Tibial nerve (tissue), 4 donors: ENCODE data around the gene COL4A2. TPM values are rescaled to one million over a fixed set of nuclear protein-coding genes. Genes with fewer than 3 reads are reported as not detected.

Experiments used
- DNase-seq, 2 donors: peaks; one replicate each; pipeline ENCODE4 v3.0.0-alpha.2; 2019; ENCODE audit warnings: low spot score in 2 of 2
- H3K27ac ChIP-seq, 4 donors: fragments of 200-600 bp; sonication (generic) in 3 of 4; one replicate each; pipeline ENCODE4 v1.5.1; 2017 to 2019; ENCODE audit warnings: mild to moderate bottlenecking in 1 of 4
- H3K27me3 ChIP-seq, 2 donors: fragments of 200-600 bp; sonication (generic) in 1 of 2; one replicate each; pipeline versions ENCODE4 v1.5.1 to v1.6.0; 2017 to 2019
- H3K36me3 ChIP-seq, 3 donors: fragments of 200-600 bp; sonication (generic); one replicate each; pipeline ENCODE4 v1.5.1; 2018 to 2019
- H3K4me1 ChIP-seq, 4 donors: fragments of 200-600 bp; sonication (generic) in 3 of 4; one replicate each; pipeline ENCODE4 v1.5.1; 2017 to 2019
- H3K4me3 ChIP-seq, 4 donors: fragments of 200-600 bp; sonication (generic) in 3 of 4; one replicate each; pipeline ENCODE4 v1.5.1; 2017 to 2019; ENCODE audit warnings: mild to moderate bottlenecking in 1 of 4, moderate library complexity in 1 of 4
- H3K9me3 ChIP-seq, 4 donors: fragments of 200-600 bp; sonication (generic) in 3 of 4; one replicate each; pipeline ENCODE4 v1.5.1; 2017 to 2019
- CTCF ChIP-seq, 5 experiments: fragments of 200-600 bp in 3 of 5; fragments of 450-650 bp in 2 of 5; sonication (generic) in 3 of 5; IDR thresholded peaks; one replicate each; pipeline ENCODE4 v1.5.1; 2016 to 2019; ENCODE audit warnings: antibody characterized with exemption in 5 of 5, mild to moderate bottlenecking in 3 of 5, moderate library complexity in 2 of 5
- EP300 ChIP-seq, 2 donors: sonication (generic); formaldehyde crosslinking; IDR thresholded peaks; one replicate each; pipeline ENCODE4 v1.6.1; 2017; ENCODE audit warnings: antibody characterized with exemption in 2 of 2, mild to moderate bottlenecking in 1 of 2
- POLR2A ChIP-seq, 2 donors: fragments of 450-650 bp; IDR thresholded peaks; one replicate each; pipeline ENCODE4 v1.6.1; 2017; ENCODE audit warnings: antibody characterized with exemption in 2 of 2, mild to moderate bottlenecking in 2 of 2, moderate library complexity in 2 of 2
- WGBS, 2 donors: methylation state at CpG; one replicate each; pipeline ENCODE4 v1.1.5; 2018; 5-methylcytosine and 5-hydroxymethylcytosine counted together
- total RNA-seq, 4 donors: library from RNA; depleted of rRNA; stranded (reverse); fragments of >200 nt; gene quantifications; one replicate each; pipeline ENCODE4 v1.1.0, GENCODE V29; 2016

COL4A2 gene
- total RNA-seq, 4 donors from 2014 or later, result 576 to 821 (median 658) TPM

- Histone ChIP-seq H3K4me3 (no peak overlapping the region), H3K9me3 (no peaks in the 10 kb centered on the region), H3K36me3 (no peaks in the 10 kb centered on the region), H3K27ac (peak overlapping the region in 3 of 4 donors; percentile 82 to 95 (median 86)), H3K4me1 (peaks cover 0 to 81% (median 31%) of the 10 kb centered on the region in 4 donors), H3K27me3 (no peaks in the 10 kb centered on the region)
- DNase-seq, result no peak
- TF ChIP-seq CTCF (IDR thresholded peaks at IDR 0.05), result no peak
- TF ChIP-seq EP300 (IDR thresholded peaks at IDR 0.05), result peak in 1 of 2 donors; percentile 69
- 41 to 46% methylated on average over 3 of the region's 3 CpGs for WGBS, 2 donors
Measured at GRCh38 chr13:110400786-110401533, 93.9 kb downstream of the COL4A2 start.

- 89 to 92% methylated on average over 9 of the region's 9 CpGs for WGBS, 2 donors
- no peak for TF ChIP-seq POLR2A (IDR thresholded peaks at IDR 0.05)
- no peak for TF ChIP-seq CTCF (IDR thresholded peaks at IDR 0.05)
- TF ChIP-seq EP300 (IDR thresholded peaks at IDR 0.05), result no peak
- Histone ChIP-seq H3K4me3 (no peak overlapping the region), H3K27ac (peak overlapping the region; percentile 2 to 95 (median 44)), H3K4me1 (peaks cover 0 to 82% (median 28%) of the 10 kb centered on the region in 4 donors), H3K9me3 (no peaks in the 10 kb centered on the region), H3K36me3 (no peaks in the 10 kb centered on the region), H3K27me3 (no peaks in the 10 kb centered on the region)
- DNase-seq, result no peak
Measured at GRCh38 chr13:110402299-110403069, 95.4 kb downstream of the COL4A2 start.

- DNase-seq, result no peak
- Histone ChIP-seq H3K9me3 (no peaks in the 10 kb centered on the region), H3K27me3 (no peaks in the 10 kb centered on the region), H3K36me3 (no peaks in the 10 kb centered on the region), H3K4me3 (no peak overlapping the region), H3K27ac (peak overlapping the region in 2 of 4 donors; percentile 20 to 43), H3K4me1 (peaks cover 0 to 82% (median 28%) of the 10 kb centered on the region in 4 donors)
- TF ChIP-seq EP300 (IDR thresholded peaks at IDR 0.05), result no peak
- WGBS, 2 donors, result 79 to 100% methylated on average over 1 of the region's 1 CpG
Measured at GRCh38 chr13:110403315-110403714, 96.2 kb downstream of the COL4A2 start.

- H3K9me3 ChIP-seq, result no peaks in the 10 kb centered on the region
- H3K36me3 ChIP-seq, result no peaks in the 10 kb centered on the region
- no peak for DNase-seq
- no peak overlapping the region for H3K4me3 ChIP-seq
- WGBS, 2 donors, result 47 to 74% methylated on average over 2 of the region's 2 CpGs
- H3K4me1 ChIP-seq, result peaks cover 0 to 81% (median 25%) of the 10 kb centered on the region in 4 donors
- no peak for TF ChIP-seq CTCF (IDR thresholded peaks at IDR 0.05)
- no peak for TF ChIP-seq POLR2A (IDR thresholded peaks at IDR 0.05)
- TF ChIP-seq EP300 (IDR thresholded peaks at IDR 0.05), result no peak
- H3K27me3 ChIP-seq, result no peaks in the 10 kb centered on the region
- peak overlapping the region in 1 of 4 donors; percentile 43 for H3K27ac ChIP-seq
Measured at GRCh38 chr13:110403721-110404120, 96.6 kb downstream of the COL4A2 start.

- TF ChIP-seq POLR2A (IDR thresholded peaks at IDR 0.05) (no peak), EP300 (IDR thresholded peaks at IDR 0.05) (no peak), CTCF (IDR thresholded peaks at IDR 0.05) (no peak)
- H3K4me3 ChIP-seq, result no peak overlapping the region
- H3K4me1 ChIP-seq, result peaks cover 0 to 78% (median 23%) of the 10 kb centered on the region in 4 donors
Measured at GRCh38 chr13:110404321-110404720, 97.2 kb downstream of the COL4A2 start.

More at GRCh38 chr13:110404321-110404720, 97.2 kb downstream of the COL4A2 start:
- Histone ChIP-seq H3K27me3 (no peaks in the 10 kb centered on the region), H3K9me3 (no peaks in the 10 kb centered on the region), H3K36me3 (no peaks in the 10 kb centered on the region), H3K27ac (peak overlapping the region in 2 of 4 donors; percentile 43 to 60)
- DNase-seq, result no peak
- WGBS, 2 donors, result 93 to 97% methylated on average over 4 of the region's 4 CpGs
